ENCODE results near the gene HPN. TPM values are rescaled to one million over a fixed set of nuclear protein-coding genes. Genes with fewer than 3 reads are reported as not detected.

HPN gene
- total and polyA plus RNA-seq, 2 of the 13 experiments (the other 11 are each of a cell fraction or from before 2014, with no cell fraction given) = 46.7 to 261 TPM

- TF ChIP-seq E2F2 (CRISPR knock-in tag; IDR thresholded peaks at IDR 0.05; ENCODE audit: borderline replicate concordance) = no peak
- no peak for TF ChIP-seq ETS1 (CRISPR knock-in tag; IDR thresholded peaks at IDR 0.05)
- TF ChIP-seq CCAR2 (optimal IDR thresholded peaks at IDR 0.05; ENCODE audit: low read depth, low read length) = no peak
- no peak for TF ChIP-seq SMARCC2 (IDR thresholded peaks at IDR 0.05)
- no peak for TF ChIP-seq ZNF737 (CRISPR knock-in tag; IDR thresholded peaks at IDR 0.05; ENCODE audit: borderline replicate concordance)
- TF ChIP-seq PHB2 (IDR thresholded peaks at IDR 0.05; ENCODE audit: partially characterized antibody) = no peak
- no peak for TF ChIP-seq ZNF639 (CRISPR knock-in tag; conservative IDR thresholded peaks at IDR 0.05)
- no peak for TF ChIP-seq ESRRA (CRISPR knock-in tag; IDR thresholded peaks at IDR 0.05; ENCODE audit: low read depth)
- no peak for TF ChIP-seq ZNF160 (CRISPR knock-in tag; IDR thresholded peaks at IDR 0.05)
- TF ChIP-seq SKIL (CRISPR knock-in tag; IDR thresholded peaks at IDR 0.05; ENCODE audit: borderline replicate concordance) = 0 out of 2 replicates have a peak, but pooled peaks have one; percentile 40
- TF ChIP-seq TCF7L2 (IDR thresholded peaks at IDR 0.05; ENCODE audit: low read depth, low read length) = no peak
- no peak for TF ChIP-seq MLLT10 (CRISPR knock-in tag; IDR thresholded peaks at IDR 0.05)
- TF ChIP-seq ZNF136 (CRISPR knock-in tag; IDR thresholded peaks at IDR 0.05; ENCODE audit: low read depth) = no peak
- TF ChIP-seq ZNF33B (CRISPR knock-in tag; IDR thresholded peaks at IDR 0.05) = 0 out of 2 replicates have a peak, but pooled peaks have one; percentile 32
- no peak for TF ChIP-seq ATAD3A (CRISPR knock-in tag; IDR thresholded peaks at IDR 0.05)
- TF ChIP-seq FOXO4 (CRISPR knock-in tag; conservative IDR thresholded peaks at IDR 0.05) = 0 out of 2 replicates have a peak, but pooled peaks have one; percentile 77
- no peak for TF ChIP-seq ZKSCAN5 (CRISPR knock-in tag; IDR thresholded peaks at IDR 0.05)
- peak; percentile 50; the same call in 1 of the 2 replicates for TF ChIP-seq SMAD1 (CRISPR knock-in tag; IDR thresholded peaks at IDR 0.05; ENCODE audit: borderline replicate concordance, low read depth)
- TF ChIP-seq ZBTB20 (CRISPR knock-in tag; IDR thresholded peaks at IDR 0.05; ENCODE audit: borderline replicate concordance, low read depth) = no peak
- TF ChIP-seq NFYC (CRISPR knock-in tag; IDR thresholded peaks at IDR 0.05) = no peak
- peak; percentile 54; the same call in 1 of the 2 replicates for TF ChIP-seq IKZF5 (CRISPR knock-in tag; IDR thresholded peaks at IDR 0.05)
Observed at GRCh38 chr19:35013041-35013819, 28.3 kb upstream of the HPN start (continued).
